Stimulated activated memory B cell treated with anti-CD40 and anti-IgM and Interleukin-4, amounts not matched to agents 10 μg/mL and 1 μg/mL and 100 μg/mL, for 72 hours (primary cell): ENCODE measurements around the gene DOCK8.

ENCODE experiments used
- ATAC-seq: fragments of 150-1000 bp; cut with Tn5 transposase; 2 replicates; pipeline ENCODE4 v1.10.0; 2021
- H3K27ac Mint-ChIP-seq: one replicate; pipeline ENCODE4 v1.8.0; 2022; ENCODE audit warnings: mild to moderate bottlenecking, mixed read lengths
- H3K27me3 Mint-ChIP-seq: one replicate; pipeline ENCODE4 v1.8.0; 2022; ENCODE audit warnings: mixed read lengths
- H3K36me3 Mint-ChIP-seq: one replicate; pipeline ENCODE4 v1.8.0; 2022; ENCODE audit warnings: mixed read lengths
- H3K4me1 Mint-ChIP-seq: one replicate; pipeline ENCODE4 v1.8.0; 2022; ENCODE audit warnings: mixed read lengths
- H3K4me3 Mint-ChIP-seq: one replicate; pipeline ENCODE4 v1.8.0; 2022; ENCODE audit warnings: mild to moderate bottlenecking, moderate library complexity, mixed read lengths
- H3K9me3 Mint-ChIP-seq: one replicate; pipeline ENCODE4 v1.8.0; 2022; ENCODE audit warnings: mixed read lengths

Gene DOCK8

GRCh38 chr9:503881-504852 is 289.5 kb downstream of the DOCK8 start, which contains the start of gene KANK1:
Gene KANK1, plus strand, starts transcription at chr9:504695.
- Mint-ChIP-seq H3K27ac (peak within 1 kb of the TSS; percentile 83), H3K4me3 (peak within 1 kb of the TSS; percentile 87), H3K4me1 (peaks cover 14% of the 10 kb centered on the region), H3K9me3 (no peaks in the 10 kb centered on the region), H3K27me3 (no peaks in the 10 kb centered on the region), H3K36me3 (no peaks in the 10 kb centered on the region)
- peak; percentile 90 for ATAC-seq

GRCh38 chr9:504921-505740 is 290.5 kb downstream of the DOCK8 start:
- no peaks in the 10 kb centered on the region for H3K27me3 Mint-ChIP-seq
- peak; percentile 66 for ATAC-seq
- peaks cover 14% of the 10 kb centered on the region for H3K4me1 Mint-ChIP-seq
- H3K36me3 Mint-ChIP-seq, result no peaks in the 10 kb centered on the region
- H3K27ac Mint-ChIP-seq, result peak overlapping the region; percentile 31
- H3K4me3 Mint-ChIP-seq, result peak overlapping the region; percentile 77
- no peaks in the 10 kb centered on the region for H3K9me3 Mint-ChIP-seq

- Mint-ChIP-seq H3K4me1 (peaks cover 14% of the 10 kb centered on the region), H3K36me3 (no peaks in the 10 kb centered on the region), H3K9me3 (no peaks in the 10 kb centered on the region), H3K27me3 (no peaks in the 10 kb centered on the region), H3K27ac (peak overlapping the region; percentile 31), H3K4me3 (peak overlapping the region; percentile 77)
- ATAC-seq, result no peak
Measured at GRCh38 chr9:505741-506059, 291.0 kb downstream of the DOCK8 start.

GRCh38 chr9:506281-506680 is 291.6 kb downstream of the DOCK8 start:
- no peaks in the 10 kb centered on the region for H3K27me3 Mint-ChIP-seq
- no peak overlapping the region for H3K27ac Mint-ChIP-seq
- ATAC-seq, result no peak
- H3K9me3 Mint-ChIP-seq, result no peaks in the 10 kb centered on the region
- no peak overlapping the region for H3K4me3 Mint-ChIP-seq
- H3K36me3 Mint-ChIP-seq, result no peaks in the 10 kb centered on the region
- H3K4me1 Mint-ChIP-seq, result peaks cover 14% of the 10 kb centered on the region

- Mint-ChIP-seq H3K36me3 (no peaks in the 10 kb centered on the region), H3K27ac (no peak overlapping the region), H3K4me3 (no peak overlapping the region), H3K4me1 (peaks cover 4% of the 10 kb centered on the region), H3K27me3 (no peaks in the 10 kb centered on the region), H3K9me3 (peaks cover 3% of the 10 kb centered on the region)
- no peak for ATAC-seq
Measured at GRCh38 chr9:511861-512260, 297.2 kb downstream of the DOCK8 start.

- no peak overlapping the region for H3K27ac Mint-ChIP-seq
- H3K36me3 Mint-ChIP-seq, result no peaks in the 10 kb centered on the region
- no peaks in the 10 kb centered on the region for H3K27me3 Mint-ChIP-seq
- no peak overlapping the region for H3K4me3 Mint-ChIP-seq
- ATAC-seq, result no peak
- H3K4me1 Mint-ChIP-seq, result peaks cover 4% of the 10 kb centered on the region
- H3K9me3 Mint-ChIP-seq, result peaks cover 3% of the 10 kb centered on the region
Measured at GRCh38 chr9:512555-513272, 298.0 kb downstream of the DOCK8 start.
